GM18511 (cell line): Measurements from ENCODE around the gene ABCF2.

Experiments
- ATAC-seq: cut with Tn5 transposase; IDR thresholded peaks from one replicate; pipeline ENCODE4 v1.9.1; 2021; ENCODE audit warnings: mild to moderate bottlenecking, moderate library complexity; ENCODE audit not compliant: unreplicated experiment

The ABCF2 gene

DNA sequence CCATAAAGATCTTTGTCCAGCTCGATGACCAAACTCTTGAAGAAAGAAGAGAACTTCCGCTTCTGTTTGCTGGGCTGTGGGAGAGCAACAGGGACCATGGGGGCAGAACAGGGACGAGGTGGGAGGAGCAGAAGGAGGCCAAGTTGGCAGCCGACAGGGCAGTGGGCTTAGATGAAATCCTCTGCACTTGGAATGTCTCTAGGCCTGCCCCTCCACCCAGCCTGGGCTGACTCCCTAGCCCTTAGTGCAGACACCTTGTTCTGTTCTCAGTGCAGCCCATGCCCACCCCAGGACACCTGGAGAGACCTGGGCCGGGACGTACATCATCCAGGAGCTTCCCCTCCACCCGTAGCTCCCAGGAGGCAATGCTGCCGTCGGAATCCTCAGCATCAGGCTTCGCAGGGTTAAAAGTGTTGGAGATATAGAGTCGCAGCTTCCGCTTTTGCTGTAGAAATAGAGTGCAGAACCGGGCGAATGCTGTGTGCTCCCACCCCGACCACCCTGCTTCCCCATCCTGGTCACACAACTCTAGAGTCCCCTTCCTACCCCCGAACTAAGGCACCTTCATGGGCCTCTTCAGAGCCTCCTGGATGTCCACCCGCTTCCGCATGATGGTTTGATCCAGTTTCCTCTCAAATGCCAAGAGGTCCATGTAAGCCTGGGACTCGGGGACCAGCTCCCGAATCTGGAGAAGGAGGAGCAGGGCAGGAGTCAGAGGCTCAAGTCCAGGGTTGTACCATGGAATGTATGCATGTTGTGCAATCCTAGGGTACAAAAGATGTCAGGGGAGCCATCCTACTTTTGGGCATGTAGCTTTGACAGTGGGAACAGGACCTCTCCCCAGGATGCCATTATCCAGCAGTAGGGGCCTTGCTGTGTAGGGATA, 15.4 kb upstream of the ABCF2 start:
- ATAC-seq: no peak

DNA sequence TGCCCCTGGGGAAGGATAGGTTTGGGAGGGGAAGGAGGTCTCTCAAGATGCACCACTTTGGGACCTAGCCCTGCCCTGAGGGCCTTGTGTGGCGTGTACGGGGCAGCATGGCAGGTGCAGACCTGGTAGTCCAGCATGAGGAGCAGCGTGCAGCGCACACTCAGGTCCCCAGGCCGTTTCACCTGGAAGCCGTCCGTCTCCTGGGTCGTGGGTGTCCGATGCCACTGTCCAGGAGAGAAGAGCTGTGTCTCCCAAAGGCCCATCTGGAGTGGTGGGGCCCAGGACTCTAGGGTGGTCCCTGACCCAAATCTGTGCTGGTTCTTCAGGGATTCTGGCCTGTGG, 14.7 kb upstream of the ABCF2 start:
- no peak for ATAC-seq

- no peak for ATAC-seq
Observed at GRCh38 chr7:151240942-151241754, 14.1 kb upstream of the ABCF2 start.

DNA sequence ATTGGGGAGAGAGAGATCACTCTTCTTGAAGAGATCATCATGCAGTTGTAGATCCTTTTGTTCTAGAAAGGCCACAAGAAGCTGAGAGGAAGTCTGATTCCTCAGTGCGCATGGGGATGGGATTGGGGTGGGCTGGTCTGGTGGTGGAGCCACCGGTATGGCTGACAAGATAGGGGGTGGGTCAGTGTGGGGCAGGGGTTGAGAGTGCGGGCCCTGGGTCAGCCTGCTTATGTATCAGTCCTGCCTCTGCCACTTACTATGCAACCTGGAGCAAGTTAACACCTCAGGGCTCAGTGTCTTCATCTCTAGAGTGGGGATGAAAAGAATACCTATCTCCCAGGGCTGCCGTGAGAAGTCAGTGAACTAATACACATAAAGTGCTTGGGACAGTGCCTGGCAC, 13.5 kb upstream of the ABCF2 start:
- ATAC-seq: no peak

- ATAC-seq: no peak
Observed at GRCh38 chr7:151239837-151240459, 12.9 kb upstream of the ABCF2 start.

- ATAC-seq: no peak
Observed at GRCh38 chr7:151238924-151239836, 12.2 kb upstream of the ABCF2 start.

DNA sequence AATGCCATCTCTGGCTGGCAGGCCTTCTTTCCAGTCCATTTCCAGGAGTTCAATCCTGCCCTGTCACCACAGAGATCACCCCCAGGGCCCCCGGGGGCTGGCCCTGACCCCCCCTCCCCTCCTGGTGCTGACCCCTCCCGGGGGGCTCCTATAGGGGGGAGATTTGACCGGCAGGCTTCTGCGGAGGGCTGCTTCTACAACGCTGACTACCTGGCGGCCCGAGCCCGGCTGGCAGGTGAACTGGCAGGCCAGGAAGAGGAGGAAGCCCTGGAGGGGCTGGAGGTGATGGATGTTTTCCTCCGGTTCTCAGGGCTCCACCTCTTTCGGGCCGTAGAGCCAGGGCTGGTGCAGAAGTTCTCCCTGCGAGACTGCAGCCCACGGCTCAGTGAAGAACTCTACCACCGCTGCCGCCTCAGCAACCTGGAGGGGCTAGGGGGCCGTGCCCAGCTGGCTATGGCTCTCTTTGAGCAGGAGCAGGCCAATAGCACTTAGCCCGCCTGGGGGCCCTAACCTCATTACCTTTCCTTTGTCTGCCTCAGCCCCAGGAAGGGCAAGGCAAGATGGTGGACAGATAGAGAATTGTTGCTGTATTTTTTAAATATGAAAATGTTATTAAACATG, 11.3 kb upstream of the ABCF2 start:
- ATAC-seq: no peak

DNA sequence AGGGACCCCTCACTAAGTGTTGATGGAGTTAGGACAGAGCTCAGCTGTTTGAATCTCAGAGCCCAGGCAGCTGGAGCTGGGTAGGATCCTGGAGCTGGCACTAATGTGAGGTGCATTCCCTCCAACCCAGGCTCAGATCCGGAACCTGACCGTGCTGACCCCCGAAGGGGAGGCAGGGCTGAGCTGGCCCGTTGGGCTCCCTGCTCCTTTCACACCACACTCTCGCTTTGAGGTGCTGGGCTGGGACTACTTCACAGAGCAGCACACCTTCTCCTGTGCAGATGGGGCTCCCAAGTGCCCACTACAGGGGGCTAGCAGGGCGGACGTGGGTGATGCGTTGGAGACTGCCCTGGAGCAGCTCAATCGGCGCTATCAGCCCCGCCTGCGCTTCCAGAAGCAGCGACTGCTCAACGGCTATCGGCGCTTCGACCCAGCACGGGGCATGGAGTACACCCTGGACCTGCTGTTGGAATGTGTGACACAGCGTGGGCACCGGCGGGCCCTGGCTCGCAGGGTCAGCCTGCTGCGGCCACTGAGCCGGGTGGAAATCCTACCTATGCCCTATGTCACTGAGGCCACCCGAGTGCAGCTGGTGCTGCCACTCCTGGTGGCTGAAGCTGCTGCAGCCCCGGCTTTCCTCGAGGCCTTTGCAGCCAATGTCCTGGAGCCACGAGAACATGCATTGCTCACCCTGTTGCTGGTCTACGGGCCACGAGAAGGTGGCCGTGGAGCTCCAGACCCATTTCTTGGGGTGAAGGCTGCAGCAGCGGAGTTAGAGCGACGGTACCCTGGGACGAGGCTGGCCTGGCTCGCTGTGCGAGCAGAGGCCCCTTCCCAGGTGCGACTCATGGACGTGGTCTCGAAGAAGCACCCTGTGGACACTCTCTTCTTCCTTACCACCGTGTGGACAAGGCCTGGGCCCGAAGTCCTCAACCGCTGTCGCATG, 10.5 kb upstream of the ABCF2 start:
- ATAC-seq: no peak

DNA sequence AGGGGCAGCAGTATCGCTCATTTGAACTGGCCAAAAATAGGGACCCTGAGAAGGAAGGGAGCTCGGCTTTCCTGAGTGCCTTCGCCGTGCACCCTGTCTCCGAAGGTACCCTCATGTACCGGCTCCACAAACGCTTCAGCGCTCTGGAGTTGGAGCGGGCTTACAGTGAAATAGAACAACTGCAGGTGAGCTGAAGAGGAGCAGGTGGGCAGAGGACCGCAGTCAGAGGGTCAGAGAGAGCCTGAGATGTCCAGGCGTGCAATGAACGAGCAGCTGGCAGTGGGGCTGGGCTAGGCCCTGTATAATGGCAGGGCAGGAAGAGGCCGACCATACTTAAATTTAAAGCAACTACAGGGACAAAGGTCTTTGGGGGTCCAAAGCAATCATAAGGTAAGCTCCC, 9.4 kb upstream of the ABCF2 start:
- ATAC-seq: no peak

DNA sequence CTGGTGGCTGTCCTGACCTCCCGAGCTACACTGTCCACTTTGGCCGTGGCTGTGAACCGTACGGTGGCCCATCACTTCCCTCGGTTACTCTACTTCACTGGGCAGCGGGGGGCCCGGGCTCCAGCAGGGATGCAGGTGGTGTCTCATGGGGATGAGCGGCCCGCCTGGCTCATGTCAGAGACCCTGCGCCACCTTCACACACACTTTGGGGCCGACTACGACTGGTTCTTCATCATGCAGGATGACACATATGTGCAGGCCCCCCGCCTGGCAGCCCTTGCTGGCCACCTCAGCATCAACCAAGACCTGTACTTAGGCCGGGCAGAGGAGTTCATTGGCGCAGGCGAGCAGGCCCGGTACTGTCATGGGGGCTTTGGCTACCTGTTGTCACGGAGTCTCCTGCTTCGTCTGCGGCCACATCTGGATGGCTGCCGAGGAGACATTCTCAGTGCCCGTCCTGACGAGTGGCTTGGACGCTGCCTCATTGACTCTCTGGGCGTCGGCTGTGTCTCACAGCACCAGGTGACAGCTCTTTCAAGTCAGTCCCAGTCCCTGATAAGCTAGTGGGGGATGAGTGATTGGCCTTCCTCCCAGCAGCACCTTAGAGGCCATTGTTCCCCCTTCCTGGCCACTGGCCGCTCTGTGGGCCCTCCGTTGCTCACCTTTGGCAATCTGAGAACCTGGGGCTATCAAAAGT, 8.2 kb upstream of the ABCF2 start:
- no peak for ATAC-seq

GRCh38 chr7:151233804-151234203, 6.8 kb upstream of the ABCF2 start:
- no peak for ATAC-seq

- peak; percentile 52 for ATAC-seq
Observed at GRCh38 chr7:151232917-151233701, 6.1 kb upstream of the ABCF2 start.

GRCh38 chr7:151232091-151232916, 5.3 kb upstream of the ABCF2 start, which contains the start of gene CHPF2:
Gene CHPF2 (plus strand): TSS chr7:151232483. CDS start chr7:151234012, 1,529 bp downstream.
- peak; percentile 96 for ATAC-seq

DNA sequence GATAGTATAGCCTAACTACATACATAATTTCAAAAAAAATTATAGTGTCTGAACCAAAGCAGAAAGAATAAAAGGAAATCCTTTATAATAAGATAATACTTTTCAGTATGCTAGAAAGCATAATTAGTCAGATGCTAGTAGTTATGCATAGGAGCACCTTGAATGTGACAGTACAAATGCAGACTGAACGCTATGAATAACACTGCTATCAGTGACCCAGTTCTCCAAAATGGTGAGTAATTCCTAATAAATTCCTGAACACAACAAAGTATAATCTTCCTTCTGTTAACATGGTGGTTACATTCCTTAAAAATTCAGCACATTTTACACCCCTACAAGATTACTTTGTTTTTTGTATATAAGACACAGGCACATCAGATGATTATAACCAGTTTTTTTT, 4.1 kb upstream of the ABCF2 start:
- no peak for ATAC-seq

GRCh38 chr7:151229249-151229648, 2.2 kb upstream of the ABCF2 start:
- no peak for ATAC-seq

DNA sequence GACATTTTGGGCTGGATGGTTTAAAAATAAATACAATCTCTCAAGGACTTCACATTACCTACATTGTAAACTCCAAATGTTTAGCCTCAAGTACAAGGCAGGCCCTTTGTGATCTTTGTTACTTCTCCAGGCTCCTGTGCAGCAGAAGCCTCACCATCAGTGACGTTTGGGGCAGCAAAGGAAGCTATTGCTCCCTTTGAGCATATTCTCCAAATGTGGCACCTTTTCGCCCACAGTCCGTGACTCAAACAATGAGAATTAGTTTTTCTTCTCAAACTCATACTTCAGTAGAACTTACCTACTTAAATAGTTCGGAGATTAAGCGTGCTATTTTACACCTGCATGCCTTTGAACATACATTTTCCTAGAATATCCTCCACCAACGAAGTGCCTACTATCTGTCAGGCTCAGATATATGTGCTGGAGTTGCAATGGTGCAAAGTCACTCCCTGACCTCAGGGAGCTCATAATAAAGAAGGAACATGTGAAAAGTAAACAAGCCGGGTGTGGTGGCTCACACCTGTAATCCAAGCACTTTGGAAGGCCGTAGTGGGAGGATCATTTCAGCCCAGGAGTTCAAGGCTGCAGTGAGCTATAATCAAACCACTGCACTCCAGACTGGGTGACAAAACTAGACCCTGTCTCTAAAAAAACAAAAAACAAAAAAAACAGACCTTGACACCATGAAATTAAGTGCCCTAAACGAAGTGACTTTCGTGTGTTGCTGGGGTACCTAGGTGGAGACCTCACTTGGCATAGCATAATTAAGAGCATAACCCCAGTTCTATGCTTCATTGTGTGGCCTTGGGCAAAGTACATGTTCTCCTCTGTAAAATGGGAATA, 1.2 kb upstream of the ABCF2 start:
- ATAC-seq: no peak
